Kidney (tissue), 14 donors: ENCODE data around the gene APOBEC3F. TPM values are rescaled to one million over a fixed set of nuclear protein-coding genes. Genes with fewer than 3 reads are reported as not detected.
A peak's percentile ranks its signal among the peaks of the same experiment; 100 is the strongest.
"Not testable (repeated sequence)": the region's sequence is repeated elsewhere in the genome, so short reads cannot be mapped to it uniquely, and the experiment has no call there.

Experiments used
- DNase-seq, 5 donors: peaks; one replicate each; pipeline ENCODE4 v3.0.0-alpha.2; 2013 to 2020
- FAIRE-seq: peaks from 2 replicates; lab custom pipeline; 2012; peaks lifted over from hg19 to GRCh38; lab: Jason Lieb, UNC
- H3K27ac ChIP-seq, 2 donors: one replicate each; pipeline ENCODE4 v1.7.0; 2013; ENCODE audit warnings: low read depth in 2 of 2, low read length in 2 of 2, inconsistent platforms in 1 of 2
- H3K27me3 ChIP-seq: one replicate; pipeline ENCODE4 v1.7.1; 2013; ENCODE audit warnings: low read length, inconsistent platforms; ENCODE audit not compliant: control insufficient read depth, insufficient read depth
- H3K36me3 ChIP-seq, 3 donors: one replicate each; pipeline versions ENCODE4 v1.7.0 to v1.7.1; 2013; ENCODE audit warnings: low read length in 3 of 3, control low read depth in 1 of 3, inconsistent platforms in 1 of 3; ENCODE audit not compliant: insufficient read depth in 3 of 3, control insufficient read depth in 2 of 3
- H3K4me1 ChIP-seq, 3 donors: one replicate each; pipeline versions ENCODE4 v1.7.0 to v1.7.1; 2013; ENCODE audit warnings: low read length in 3 of 3, inconsistent platforms in 1 of 3, low read depth in 1 of 3; ENCODE audit not compliant: control insufficient read depth in 2 of 3, insufficient read depth in 2 of 3
- H3K4me3 ChIP-seq, 3 donors: one replicate each; pipeline versions ENCODE4 v1.7.0 to v1.8.1; 2013; ENCODE audit warnings: low read length in 3 of 3, control low read depth in 1 of 3, inconsistent platforms in 1 of 3
- H3K9ac ChIP-seq, 3 donors: one replicate each; pipeline versions ENCODE4 v1.7.0 to v1.7.1; 2013; ENCODE audit warnings: low read length in 3 of 3, control low read depth in 1 of 3, inconsistent platforms in 1 of 3
- H3K9me3 ChIP-seq, 3 donors: one replicate each; pipeline versions ENCODE4 v1.7.0 to v1.7.1; 2013; ENCODE audit warnings: low read length in 3 of 3, control low read depth in 1 of 3, inconsistent platforms in 1 of 3; ENCODE audit not compliant: control insufficient read depth in 2 of 3, insufficient read depth in 1 of 3
- CTCF ChIP-seq: IDR thresholded peaks from 3 replicates; pipeline ENCODE4 v1.5.1; 2012; ENCODE audit warnings: mild to moderate bottlenecking, moderate library complexity, borderline replicate concordance; ENCODE audit not compliant: insufficient read depth; ENCODE audit errors: extremely low read depth
- intact Hi-C: fragments of 100-400 bp; cut with DNase I; formaldehyde crosslinking; loops from one replicate; pipeline ENCODE4 v1.11.1; 2022
- polyA plus RNA-seq: library from polyadenylated mRNA; stranded (reverse); fragments of 350-450 nt; fragmentation: Illumina TruSeq; extraction: RNeasy Lipid Tissue Mini Kit (QIAGEN cat#74804); gene quantifications from one replicate; pipeline ENCODE4 v1.2.3, GENCODE V29; 2014; ENCODE audit warnings: low read depth, low replicate concordance; ENCODE audit not compliant: insufficient read depth
- total RNA-seq: library from RNA; stranded (reverse); fragmentation: NEBNext Ultra II Directional; extraction: Animal tissue kit (Norgen Biotek cat#: 25700); gene quantifications from one replicate; pipeline ENCODE4 v1.2.1, GENCODE V29; 2021
- donor health status: control.
- donor health status: control.
- donor health status: control.
- donor health status: control.
- donor health status: control.
- donor health status: DM: yes; HTN: yes; CAD: no.
- donor health status: Normal renal cell carcinoma (clear cell type).

Gene APOBEC3F
- total and polyA plus RNA-seq, 2 donors from 2014 or later: 6.9 to 16.3 TPM

GRCh38 chr22:39016592-39016991, 24.1 kb upstream of the APOBEC3F start:
- Histone ChIP-seq H3K9ac (no peak overlapping the region), H3K9me3 (no peaks in the 10 kb centered on the region), H3K4me1 (peaks cover 0 to 2% (median 0%) of the 10 kb centered on the region in 3 donors), H3K4me3 (no peak overlapping the region), H3K27me3 (no peaks in the 10 kb centered on the region), H3K36me3 (no peaks in the 10 kb centered on the region), H3K27ac (no peak overlapping the region)
- intact Hi-C loops: no loop called here
- FAIRE-seq (no peak), DNase-seq (no peak)
- no peak for TF ChIP-seq CTCF

GRCh38 chr22:39017596-39018365, 22.9 kb upstream of the APOBEC3F start:
- H3K4me3 ChIP-seq: no peak overlapping the region
- no peaks in the 10 kb centered on the region for H3K36me3 ChIP-seq
- peaks cover 0 to 2% (median 0%) of the 10 kb centered on the region in 3 donors for H3K4me1 ChIP-seq
- no peaks in the 10 kb centered on the region for H3K27me3 ChIP-seq
- no peak for FAIRE-seq
- no peak overlapping the region for H3K27ac ChIP-seq
- no peak for DNase-seq
- intact Hi-C loops: no loop called here
- TF ChIP-seq CTCF: no peak
- no peak overlapping the region for H3K9ac ChIP-seq
- no peaks in the 10 kb centered on the region for H3K9me3 ChIP-seq

GRCh38 chr22:39020021-39020651, 20.5 kb upstream of the APOBEC3F start:
- H3K9me3 ChIP-seq, H3K4me1 ChIP-seq, H3K36me3 ChIP-seq, FAIRE-seq, DNase-seq, H3K4me3 ChIP-seq, intact Hi-C loops, H3K27me3 ChIP-seq, H3K9ac ChIP-seq: not testable (repeated sequence)
- peak overlapping the region in 1 of 2 donors; percentile 14 for H3K27ac ChIP-seq

GRCh38 chr22:39021552-39022250, 19.0 kb upstream of the APOBEC3F start:
- H3K9ac ChIP-seq: peak overlapping the region in 1 of 3 donors; percentile 34
- peak overlapping the region in 2 of 3 donors; percentile 23 to 46 for H3K4me3 ChIP-seq
- DNase-seq: no peak
- H3K4me1 ChIP-seq: peaks cover 0 to 2% (median 0%) of the 10 kb centered on the region in 3 donors
- no peaks in the 10 kb centered on the region for H3K36me3 ChIP-seq
- no peaks in the 10 kb centered on the region for H3K27me3 ChIP-seq
- no peaks in the 10 kb centered on the region for H3K9me3 ChIP-seq
- intact Hi-C loops: no loop called here
- no peak for FAIRE-seq
- TF ChIP-seq CTCF: no peak
- H3K27ac ChIP-seq: peak overlapping the region; percentile 43 to 70
